HCT116 (cell line): ENCODE results near the gene SERPINC1. TPM values are rescaled to one million over a fixed set of nuclear protein-coding genes. Genes with fewer than 3 reads are reported as not detected.
A peak's percentile ranks its signal among the peaks of the same experiment; 100 is the strongest.

Source experiments
- ATAC-seq: fragments of 200-7000 bp; cut with Tn5 transposase; 2 replicates; pipeline ENCODE4 v1.9.1; 2020; ENCODE audit warnings: mild to moderate bottlenecking, moderate library complexity
- BruUV-seq: library from RNA; stranded (reverse); fragments of 400-500 nt; replicated peaks from 2 replicates; lab custom pipeline; 2021; lab: Mats Ljungman, UMichigan
- CTCF ChIA-PET: fragments of 300-600 bp; sonication (Branson Sonifier 250); formaldehyde crosslinking; loops from one replicate; lab custom pipeline; 2021; ENCODE audit warnings: antibody characterized with exemption; lab: Charles Lee
- POLR2A ChIA-PET: fragments of 300-600, 350-600 bp; sonication (Branson Sonifier 250); formaldehyde crosslinking; loops from one replicate; lab custom pipeline; 2021; ENCODE audit warnings: antibody characterized with exemption; lab: Charles Lee
- RAD21 ChIA-PET, 2 experiments: fragments of 300-600 bp; sonication (Branson Sonifier 250); formaldehyde crosslinking; loops; one replicate each; lab custom pipeline; 2023; ENCODE audit warnings: low total read pairs in 2 of 2; ENCODE audit not compliant: uncharacterized antibody in 2 of 2, unreplicated experiment in 2 of 2, low non-redundant PET in 1 of 2; lab: Charles Lee
- DNase-seq: peaks from one replicate; pipeline ENCODE4 v3.0.0-alpha.2; 2010; ENCODE audit warnings: low read depth, low spot score
- H2AFZ ChIP-seq: fragments of 200-600 bp; shearing (Covaris generic), sonication (generic); 2 replicates; pipeline ENCODE4 v1.6.1; 2017; ENCODE audit warnings: low read depth, mixed run types, mixed read lengths, antibody characterized with exemption, low read length; ENCODE audit not compliant: poor library complexity, severe bottlenecking
- H3K27ac ChIP-seq: 2 replicates; pipeline ENCODE4 v1.5.1; 2012; ENCODE audit warnings: low read depth, low read length
- H3K27me3 ChIP-seq: fragments of 200-600 bp; sonication (generic); 2 replicates; pipeline ENCODE4 v1.6.1; 2016; ENCODE audit warnings: mixed run types, low read length, mixed read lengths; ENCODE audit not compliant: insufficient read depth
- H3K36me3 ChIP-seq, 2 experiments: fragments of 200-500 bp in 1 of 2; fragments of 200-600 bp in 1 of 2; sonication (Bioruptor generic) in 1 of 2; sonication (generic) in 1 of 2; 2 replicates each; pipeline versions ENCODE4 v1.5.1 to v1.6.1; 2014 to 2016; ENCODE audit warnings: low read length in 2 of 2, inconsistent platforms in 1 of 2, mixed read lengths in 1 of 2, mixed run types in 1 of 2; ENCODE audit not compliant: insufficient read depth in 2 of 2, control insufficient read depth in 1 of 2
- H3K4me1 ChIP-seq, 2 experiments: fragments of 200-600 bp in 1 of 2; sonication (generic) in 1 of 2; 2 replicates each; pipeline versions ENCODE4 v1.5.1 to v1.6.1; 2012 to 2017; ENCODE audit warnings: low read length in 2 of 2, inconsistent platforms in 1 of 2, mild to moderate bottlenecking in 1 of 2, mixed read lengths in 1 of 2, mixed run types in 1 of 2, moderate library complexity in 1 of 2; ENCODE audit not compliant: insufficient read depth in 2 of 2, control insufficient read depth in 1 of 2
- H3K4me2 ChIP-seq: fragments of 200-600 bp; sonication (generic); 2 replicates; pipeline ENCODE4 v1.6.1; 2017; ENCODE audit warnings: mixed run types, low read length, mixed read lengths
- H3K4me3 ChIP-seq, 2 experiments: fragments of 200-600 bp in 1 of 2; sonication (generic) in 1 of 2; replicated peaks in 1 of 2; 2 replicates each; pipeline ENCODE4 v1.5.1; 2011 to 2016; ENCODE audit warnings: low read length in 2 of 2, control low read depth in 1 of 2, low read depth in 1 of 2, mild to moderate bottlenecking in 1 of 2, mixed read lengths in 1 of 2, mixed run types in 1 of 2
- H3K79me2 ChIP-seq: fragments of 200-600 bp; sonication (generic); 2 replicates; pipeline ENCODE4 v1.6.1; 2017; ENCODE audit warnings: mild to moderate bottlenecking, mixed run types, low read length, moderate library complexity, mixed read lengths; ENCODE audit not compliant: insufficient read depth
- H3K9ac ChIP-seq: fragments of 200-600 bp; sonication (generic); 2 replicates; pipeline ENCODE4 v1.6.1; 2016; ENCODE audit warnings: low read length, mixed read lengths
- H3K9me2 ChIP-seq: fragments of 200-600 bp; sonication (generic), shearing (Covaris generic); 2 replicates; pipeline ENCODE4 v1.6.1; 2017; ENCODE audit warnings: mixed run types, mild to moderate bottlenecking, moderate library complexity; ENCODE audit not compliant: insufficient read depth
- H3K9me3 ChIP-seq, 2 experiments: fragments of 200-500 bp in 1 of 2; fragments of 200-600 bp in 1 of 2; sonication (Bioruptor generic) in 1 of 2; sonication (generic) in 1 of 2; 2 replicates each; pipeline ENCODE4 v1.6.1; 2014 to 2017; ENCODE audit warnings: low read length in 2 of 2, mixed read lengths in 2 of 2, inconsistent platforms in 1 of 2, low read depth in 1 of 2, mild to moderate bottlenecking in 1 of 2, mixed run types in 1 of 2, moderate library complexity in 1 of 2; ENCODE audit not compliant: control insufficient read depth in 1 of 2, insufficient read depth in 1 of 2
- H4K20me1 ChIP-seq: fragments of 200-600 bp; sonication (generic), shearing (Covaris generic); 2 replicates; pipeline ENCODE4 v1.6.1; 2017; ENCODE audit warnings: mixed run types, mild to moderate bottlenecking, moderate library complexity; ENCODE audit not compliant: insufficient read depth
- CTCF ChIP-seq, 3 experiments: fragments of 200-600 bp in 1 of 3; sonication (generic) in 1 of 3; IDR thresholded peaks in 2 of 3; conservative IDR thresholded peaks in 1 of 3; 2 replicates each; pipeline ENCODE4 v1.5.1; 2012 to 2017; ENCODE audit warnings: low read depth in 2 of 3, low read length in 2 of 3, antibody characterized with exemption in 1 of 3, borderline replicate concordance in 1 of 3, control low read depth in 1 of 3, mild to moderate bottlenecking in 1 of 3, mixed read lengths in 1 of 3, mixed run types in 1 of 3, moderate library complexity in 1 of 3; ENCODE audit not compliant: insufficient read depth in 1 of 3
- ELF1 ChIP-seq: IDR thresholded peaks from 2 replicates; pipeline ENCODE4 v1.6.1; 2012; ENCODE audit warnings: low read depth, borderline replicate concordance
- EZH2 ChIP-seq: fragments of 200-600 bp; sonication (generic); IDR thresholded peaks from 2 replicates; pipeline ENCODE4 v1.6.1; 2017; ENCODE audit warnings: antibody characterized with exemption, mixed run types
- EZH2phosphoT487 ChIP-seq: fragments of 200-600 bp; IDR thresholded peaks from 2 replicates; pipeline ENCODE4 v1.6.1; 2018; ENCODE audit warnings: antibody characterized with exemption, borderline replicate concordance
- FOSL1 ChIP-seq: IDR thresholded peaks from 2 replicates; pipeline ENCODE4 v1.6.1; 2012; ENCODE audit warnings: low read depth
- POLR2A ChIP-seq: IDR thresholded peaks from 2 replicates; pipeline ENCODE4 v1.7.0; 2011; ENCODE audit warnings: borderline replicate concordance; ENCODE audit not compliant: insufficient read depth, insufficient read length; ENCODE audit errors: extremely low read depth
- SIN3A ChIP-seq: IDR thresholded peaks from 2 replicates; pipeline ENCODE4 v1.6.1; 2012; ENCODE audit warnings: low read depth
- SP1 ChIP-seq: IDR thresholded peaks from 2 replicates; pipeline ENCODE4 v1.6.1; 2012; ENCODE audit warnings: low read depth
- TCF7L2 ChIP-seq: IDR thresholded peaks from 2 replicates; pipeline ENCODE4 v1.7.0; 2011; ENCODE audit warnings: borderline replicate concordance, inconsistent platforms; ENCODE audit not compliant: insufficient read depth, insufficient read length; ENCODE audit errors: extremely low read depth
- ZBTB33 ChIP-seq: IDR thresholded peaks from 2 replicates; pipeline ENCODE4 v1.6.1; 2011; ENCODE audit warnings: mild to moderate bottlenecking, low read length, moderate library complexity; ENCODE audit not compliant: insufficient replicate concordance; ENCODE audit errors: extremely low read depth
- intact Hi-C: fragments of 100-400 bp; cut with micrococcal nuclease; formaldehyde crosslinking; loops from 2 replicates; pipeline ENCODE4 v1.10.0; 2022
- total RNA-seq: library from RNA; stranded (reverse); gene quantifications from one replicate; pipeline ENCODE4 v1.2.1, GENCODE V29; 2021; ENCODE audit not compliant: unreplicated experiment

SERPINC1 gene
- total RNA-seq, 1 experiment from 2014 or later: 0.61 TPM

- ATAC-seq (no peak), DNase-seq (no peak)
- H3K4me3 ChIP-seq: no peak overlapping the region
- H3K79me2 ChIP-seq: peaks cover 23% of the 10 kb centered on the region
- RAD21 ChIA-PET: no interaction called here
- POLR2A ChIA-PET: no interaction called here
- no peak overlapping the region for H2AFZ ChIP-seq
- peaks cover 15 to 22% of the 10 kb centered on the region in 2 experiments for H3K36me3 ChIP-seq
- no peak overlapping the region for H3K4me2 ChIP-seq
- peaks cover 12% of the 10 kb centered on the region; the same call in 1 of the 2 replicates for H4K20me1 ChIP-seq
- no peaks in the 10 kb centered on the region for H3K27me3 ChIP-seq
- CTCF ChIA-PET: no interaction called here
- H3K9me3 ChIP-seq: no peaks in the 10 kb centered on the region
- no TSS peak for BruUV-seq
- intact Hi-C loops: no loop called here
- H3K9me2 ChIP-seq: no peaks in the 10 kb centered on the region
- peaks cover 11 to 24% of the 10 kb centered on the region in 2 experiments; a peak in 3 of 4 replicates for H3K4me1 ChIP-seq
- no peak overlapping the region for H3K27ac ChIP-seq
- no peak overlapping the region for H3K9ac ChIP-seq
- TF ChIP-seq FOSL1 (no peak), ELF1 (no peak)
These were observed 46.7 kb downstream of the SERPINC1 start for GRCh38 chr1:173870252-173871075.

GRCh38 chr1:173869021-173869359 is 48.1 kb downstream of the SERPINC1 start:
- no peak for DNase-seq
- peaks cover 11 to 32% of the 10 kb centered on the region in 2 experiments; a peak in 3 of 4 replicates for H3K4me1 ChIP-seq
- ChIA-PET RAD21 (no interaction called here), POLR2A (interaction anchor here (1.4 to 1.9 kb wide), 5 partner anchors 8 to 1130 kb away, joined by 3 to 11 read pairs (median 8); no protein-coding TSS in a partner anchor), CTCF (no interaction called here)
- no peaks in the 10 kb centered on the region for H3K9me3 ChIP-seq
- H3K27me3 ChIP-seq: no peaks in the 10 kb centered on the region
- H3K9me2 ChIP-seq: no peaks in the 10 kb centered on the region
- intact Hi-C loops: loop anchor here (2.0 to 10.0 kb wide), 2 partner anchors 206 to 346 kb away; no protein-coding TSS in a partner anchor
- peaks cover 28 to 37% of the 10 kb centered on the region in 2 experiments for H3K36me3 ChIP-seq
- peak overlapping the region; percentile 69 for H2AFZ ChIP-seq
- peak overlapping the region; percentile 85 for H3K27ac ChIP-seq
- peak overlapping the region; percentile 76 for H3K9ac ChIP-seq
- peaks cover 38% of the 10 kb centered on the region for H3K79me2 ChIP-seq
- TF ChIP-seq TCF7L2 (no peak), ZBTB33 (no peak), CTCF (IDR thresholded peaks at IDR 0.05 in 2 of 3, conservative IDR thresholded peaks at IDR 0.05 in 1 of 3; ENCODE audit: borderline replicate concordance in 1 of 3, insufficient read depth in 1 of 3, low read depth in 2 of 3, low read length in 2 of 3) (no peak), SIN3A (no peak), SP1 (no peak), EZH2phosphoT487 (no peak), EZH2 (no peak), FOSL1 (no peak), POLR2A (no peak)
- H3K4me3 ChIP-seq: peak overlapping the region; percentile 69 to 94
- BruUV-seq: TSS peak; percentile 66
- peaks cover 26% of the 10 kb centered on the region; the same call in 1 of the 2 replicates for H4K20me1 ChIP-seq
- ATAC-seq: no peak
- H3K4me2 ChIP-seq: peak overlapping the region; percentile 95
